22Rv1 (cell line): ENCODE measurements around the gene DHRS9.

ENCODE experiments used
- CTCF ChIP-seq: fragments of 450-650 bp; IDR thresholded peaks from 2 replicates; pipeline ENCODE4 v1.5.1; 2017; ENCODE audit warnings: mild to moderate bottlenecking
- ZFX ChIP-seq: fragments of 450-650 bp; IDR thresholded peaks from 2 replicates; pipeline ENCODE4 v1.6.1; 2017; ENCODE audit warnings: antibody characterized with exemption, borderline replicate concordance

- TF ChIP-seq CTCF (no peak), ZFX (no peak)
Measured at GRCh38 chr2:169026056-169026455, 43.3 kb upstream of the DHRS9 start.
